ENCODE results near the gene ELOVL6. TPM values are rescaled to one million over a fixed set of nuclear protein-coding genes. Genes with fewer than 3 reads are reported as not detected.
"Not testable (repeated sequence)": the region's sequence is repeated elsewhere in the genome, so short reads cannot be mapped to it uniquely, and the experiment has no call there.

Gene ELOVL6
- total RNA-seq, result 10 to 100 TPM; 17.4 to 18.7 TPM

- peak; percentile 19 for ATAC-seq
- H3K4me1 Mint-ChIP-seq (ENCODE audit: low read depth), result peaks cover 30% of the 10 kb centered on the region
These were observed at the start of gene ELOVL6 for GRCh38 chr4:110198435-110199416. ELOVL6 (minus strand) TSS chr4:110198615; CDS start chr4:110198335, 280 bp downstream.

GRCh38 chr4:110248100-110248499 is 49.7 kb upstream of the ELOVL6 start:
- ATAC-seq (no peak), DNase-seq (no peak)
- H3K27me3 Mint-ChIP-seq (ENCODE audit: low read depth), result peaks cover 18% of the 10 kb centered on the region
- H3K36me3 Mint-ChIP-seq (ENCODE audit: low read depth), result no peaks in the 10 kb centered on the region
- H3K9me3 Mint-ChIP-seq (ENCODE audit: insufficient read depth), result no peaks in the 10 kb centered on the region
- CTCF ChIA-PET, result no interaction called here
- POLR2A ChIA-PET, result no interaction called here
- H3K4me3 Mint-ChIP-seq, result no peak overlapping the region
- no peaks in the 10 kb centered on the region for H3K4me1 Mint-ChIP-seq (ENCODE audit: low read depth)
- no peak overlapping the region for H3K27ac Mint-ChIP-seq

More at GRCh38 chr4:110198435-110199416, at the start of gene ELOVL6:
- Mint-ChIP-seq H3K27ac (peak within 1 kb of the TSS; percentile 96), H3K4me3 (peak within 1 kb of the TSS; percentile 93), H3K36me3 (ENCODE audit: low read depth) (peaks cover 10% of the 10 kb centered on the region), H3K9me3 (ENCODE audit: insufficient read depth) (no peaks in the 10 kb centered on the region), H3K27me3 (ENCODE audit: low read depth) (peaks cover 6% of the 10 kb centered on the region)
- ChIA-PET CTCF (interaction anchor here (0.6 to 1.7 kb wide), 7 partner anchors 13 to 318 kb away, joined by 3 to 5 read pairs (median 4); no protein-coding TSS in a partner anchor), POLR2A (interaction anchor here (0.6 to 3.6 kb wide), 5 partner anchors 34 to 1501 kb away, joined by 3 to 31 read pairs (median 3); no protein-coding TSS in a partner anchor)
- peak; percentile 54 for DNase-seq

GRCh38 chr4:110247591-110247990 is 49.2 kb upstream of the ELOVL6 start:
- no peak for ATAC-seq
- CTCF ChIA-PET, result no interaction called here
- H3K36me3 Mint-ChIP-seq (ENCODE audit: low read depth), result no peaks in the 10 kb centered on the region
- DNase-seq, result no peak
- no peak overlapping the region for H3K27ac Mint-ChIP-seq
- H3K4me1 Mint-ChIP-seq (ENCODE audit: low read depth), result no peaks in the 10 kb centered on the region
- POLR2A ChIA-PET, result no interaction called here
- H3K27me3 Mint-ChIP-seq (ENCODE audit: low read depth), result peaks cover 18% of the 10 kb centered on the region
- no peak overlapping the region for H3K4me3 Mint-ChIP-seq
- H3K9me3 Mint-ChIP-seq (ENCODE audit: insufficient read depth), result no peaks in the 10 kb centered on the region

GRCh38 chr4:110245577-110245976 is 47.2 kb upstream of the ELOVL6 start:
- no peak overlapping the region for H3K4me3 Mint-ChIP-seq
- no peaks in the 10 kb centered on the region for H3K36me3 Mint-ChIP-seq (ENCODE audit: low read depth)
- ATAC-seq (no peak), DNase-seq (no peak)
- no peaks in the 10 kb centered on the region for H3K4me1 Mint-ChIP-seq (ENCODE audit: low read depth)
- ChIA-PET POLR2A (no interaction called here), CTCF (no interaction called here)
- H3K27ac Mint-ChIP-seq, result no peak overlapping the region
- H3K9me3 Mint-ChIP-seq (ENCODE audit: insufficient read depth), result no peaks in the 10 kb centered on the region
- H3K27me3 Mint-ChIP-seq (ENCODE audit: low read depth), result peaks cover 13% of the 10 kb centered on the region

- ChIA-PET POLR2A (no interaction called here), CTCF (no interaction called here)
- no peak for ATAC-seq
- H3K27ac Mint-ChIP-seq, result no peak overlapping the region
- peaks cover 12% of the 10 kb centered on the region for H3K27me3 Mint-ChIP-seq (ENCODE audit: low read depth)
- H3K9me3 Mint-ChIP-seq (ENCODE audit: insufficient read depth), result no peaks in the 10 kb centered on the region
- no peaks in the 10 kb centered on the region for H3K4me1 Mint-ChIP-seq (ENCODE audit: low read depth)
- DNase-seq, result no peak
- no peak overlapping the region for H3K4me3 Mint-ChIP-seq
- no peaks in the 10 kb centered on the region for H3K36me3 Mint-ChIP-seq (ENCODE audit: low read depth)
These were observed 37.9 kb upstream of the ELOVL6 start for GRCh38 chr4:110236324-110236723.

- H3K4me1 Mint-ChIP-seq (ENCODE audit: low read depth); DNase-seq; H3K27me3 Mint-ChIP-seq (ENCODE audit: low read depth); H3K36me3 Mint-ChIP-seq (ENCODE audit: low read depth); CTCF ChIA-PET; POLR2A ChIA-PET; H3K9me3 Mint-ChIP-seq (ENCODE audit: insufficient read depth); H3K27ac Mint-ChIP-seq; ATAC-seq; H3K4me3 Mint-ChIP-seq: not testable (repeated sequence)
These were observed 35.2 kb upstream of the ELOVL6 start for GRCh38 chr4:110233581-110233980.

GRCh38 chr4:110231869-110232268 is 33.5 kb upstream of the ELOVL6 start:
- POLR2A ChIA-PET, result no interaction called here
- H3K27me3 Mint-ChIP-seq (ENCODE audit: low read depth), result peaks cover 6% of the 10 kb centered on the region
- CTCF ChIA-PET, result no interaction called here
- H3K9me3 Mint-ChIP-seq (ENCODE audit: insufficient read depth), result no peaks in the 10 kb centered on the region
- no peak overlapping the region for H3K27ac Mint-ChIP-seq
- ATAC-seq, result no peak
- H3K36me3 Mint-ChIP-seq (ENCODE audit: low read depth), result no peaks in the 10 kb centered on the region
- DNase-seq, result no peak
- H3K4me3 Mint-ChIP-seq, result no peak overlapping the region
- H3K4me1 Mint-ChIP-seq (ENCODE audit: low read depth), result no peaks in the 10 kb centered on the region

GRCh38 chr4:110229266-110229665 is 30.9 kb upstream of the ELOVL6 start:
- no peaks in the 10 kb centered on the region for H3K4me1 Mint-ChIP-seq (ENCODE audit: low read depth)
- DNase-seq (no peak), ATAC-seq (no peak)
- no peaks in the 10 kb centered on the region for H3K36me3 Mint-ChIP-seq (ENCODE audit: low read depth)
- ChIA-PET CTCF (no interaction called here), POLR2A (no interaction called here)
- no peak overlapping the region for H3K4me3 Mint-ChIP-seq
- H3K9me3 Mint-ChIP-seq (ENCODE audit: insufficient read depth), result no peaks in the 10 kb centered on the region
- H3K27me3 Mint-ChIP-seq (ENCODE audit: low read depth), result peaks cover 8% of the 10 kb centered on the region
- no peak overlapping the region for H3K27ac Mint-ChIP-seq

- H3K9me3 Mint-ChIP-seq (ENCODE audit: insufficient read depth), result no peaks in the 10 kb centered on the region
- H3K4me3 Mint-ChIP-seq, result no peak overlapping the region
- H3K4me1 Mint-ChIP-seq (ENCODE audit: low read depth), result no peaks in the 10 kb centered on the region
- ChIA-PET CTCF (interaction anchor here (0.9 to 1.2 kb wide), 2 partner anchors 175 to 291 kb away, joined by 3 to 4 read pairs; no protein-coding TSS in a partner anchor), POLR2A (no interaction called here)
- DNase-seq (no peak), ATAC-seq (no peak)
- no peaks in the 10 kb centered on the region for H3K36me3 Mint-ChIP-seq (ENCODE audit: low read depth)
- peaks cover 9% of the 10 kb centered on the region for H3K27me3 Mint-ChIP-seq (ENCODE audit: low read depth)
- no peak overlapping the region for H3K27ac Mint-ChIP-seq
These were observed 26.4 kb upstream of the ELOVL6 start for GRCh38 chr4:110224812-110225211.

GRCh38 chr4:110224142-110224541 is 25.7 kb upstream of the ELOVL6 start:
- ATAC-seq (no peak), DNase-seq (no peak)
- CTCF ChIA-PET, result interaction anchor here (1.2 kb wide), 1 partner anchor 292 kb away, joined by 4 read pairs; no protein-coding TSS in a partner anchor
- Mint-ChIP-seq H3K36me3 (ENCODE audit: low read depth) (peaks cover 2% of the 10 kb centered on the region), H3K27me3 (ENCODE audit: low read depth) (peaks cover 9% of the 10 kb centered on the region), H3K4me1 (ENCODE audit: low read depth) (peaks cover 5% of the 10 kb centered on the region), H3K4me3 (no peak overlapping the region), H3K27ac (no peak overlapping the region), H3K9me3 (ENCODE audit: insufficient read depth) (peaks cover 1% of the 10 kb centered on the region)
- POLR2A ChIA-PET, result no interaction called here

GRCh38 chr4:110218935-110219334 is 20.5 kb upstream of the ELOVL6 start:
- H3K36me3 Mint-ChIP-seq (ENCODE audit: low read depth); H3K4me3 Mint-ChIP-seq; POLR2A ChIA-PET; ATAC-seq; DNase-seq; H3K27ac Mint-ChIP-seq; H3K9me3 Mint-ChIP-seq (ENCODE audit: insufficient read depth); H3K4me1 Mint-ChIP-seq (ENCODE audit: low read depth); CTCF ChIA-PET: not testable (repeated sequence)
- peaks cover 15% of the 10 kb centered on the region for H3K27me3 Mint-ChIP-seq (ENCODE audit: low read depth)

GRCh38 chr4:110217181-110217580 is 18.8 kb upstream of the ELOVL6 start:
- CTCF ChIA-PET; POLR2A ChIA-PET; H3K9me3 Mint-ChIP-seq (ENCODE audit: insufficient read depth); ATAC-seq; H3K4me3 Mint-ChIP-seq; DNase-seq; H3K36me3 Mint-ChIP-seq (ENCODE audit: low read depth); H3K4me1 Mint-ChIP-seq (ENCODE audit: low read depth); H3K27ac Mint-ChIP-seq: not testable (repeated sequence)
- H3K27me3 Mint-ChIP-seq (ENCODE audit: low read depth), result peaks cover 11% of the 10 kb centered on the region
